Measurements from ENCODE around the gene PDX1.

DNA sequence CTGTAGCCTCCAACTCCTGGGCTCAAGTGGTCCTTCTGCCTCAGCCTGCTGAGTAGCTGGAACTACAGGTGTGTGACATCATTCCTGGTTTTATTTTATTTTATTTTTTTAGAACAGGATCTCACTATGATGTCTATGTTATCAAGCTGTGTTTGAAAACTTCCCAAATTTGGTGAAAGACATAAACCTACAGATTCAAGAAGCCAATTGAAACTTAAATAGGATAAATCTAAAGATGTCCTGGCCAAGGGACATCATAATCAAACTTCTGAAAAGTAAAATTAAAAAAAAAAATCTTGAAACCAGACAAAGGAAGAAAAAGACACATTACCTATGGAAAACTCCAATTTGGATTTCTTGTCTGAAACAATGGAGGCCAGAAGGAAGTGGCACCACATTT is 23.1 kb upstream of the PDX1 start:
- TF ChIP-seq, protein P1, sequence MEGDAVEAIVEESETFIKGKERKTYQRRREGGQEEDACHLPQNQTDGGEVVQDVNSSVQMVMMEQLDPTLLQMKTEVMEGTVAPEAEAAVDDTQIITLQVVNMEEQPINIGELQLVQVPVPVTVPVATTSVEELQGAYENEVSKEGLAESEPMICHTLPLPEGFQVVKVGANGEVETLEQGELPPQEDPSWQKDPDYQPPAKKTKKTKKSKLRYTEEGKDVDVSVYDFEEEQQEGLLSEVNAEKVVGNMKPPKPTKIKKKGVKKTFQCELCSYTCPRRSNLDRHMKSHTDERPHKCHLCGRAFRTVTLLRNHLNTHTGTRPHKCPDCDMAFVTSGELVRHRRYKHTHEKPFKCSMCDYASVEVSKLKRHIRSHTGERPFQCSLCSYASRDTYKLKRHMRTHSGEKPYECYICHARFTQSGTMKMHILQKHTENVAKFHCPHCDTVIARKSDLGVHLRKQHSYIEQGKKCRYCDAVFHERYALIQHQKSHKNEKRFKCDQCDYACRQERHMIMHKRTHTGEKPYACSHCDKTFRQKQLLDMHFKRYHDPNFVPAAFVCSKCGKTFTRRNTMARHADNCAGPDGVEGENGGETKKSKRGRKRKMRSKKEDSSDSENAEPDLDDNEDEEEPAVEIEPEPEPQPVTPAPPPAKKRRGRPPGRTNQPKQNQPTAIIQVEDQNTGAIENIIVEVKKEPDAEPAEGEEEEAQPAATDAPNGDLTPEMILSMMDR (IDR thresholded peaks at IDR 0.05; ENCODE audit: low read length): no peak
- no peak for TF ChIP-seq EZH2 (IDR thresholded peaks at IDR 0.05; ENCODE audit: borderline replicate concordance, low read length)
